GM10266 (cell line): ENCODE data around the gene CCDC40.

Experiments
- DNase-seq: peaks from one replicate; pipeline ENCODE4 v3.0.0; 2012; ENCODE audit errors: extremely low spot score
- TF ChIP-seq, protein P1 (sequence below): IDR thresholded peaks from 2 replicates; pipeline ENCODE4 v1.5.1; 2012; ENCODE audit warnings: mild to moderate bottlenecking, low read depth; ENCODE audit not compliant: control insufficient read depth, insufficient read depth; ENCODE audit errors: missing control alignments

Gene CCDC40

DNA sequence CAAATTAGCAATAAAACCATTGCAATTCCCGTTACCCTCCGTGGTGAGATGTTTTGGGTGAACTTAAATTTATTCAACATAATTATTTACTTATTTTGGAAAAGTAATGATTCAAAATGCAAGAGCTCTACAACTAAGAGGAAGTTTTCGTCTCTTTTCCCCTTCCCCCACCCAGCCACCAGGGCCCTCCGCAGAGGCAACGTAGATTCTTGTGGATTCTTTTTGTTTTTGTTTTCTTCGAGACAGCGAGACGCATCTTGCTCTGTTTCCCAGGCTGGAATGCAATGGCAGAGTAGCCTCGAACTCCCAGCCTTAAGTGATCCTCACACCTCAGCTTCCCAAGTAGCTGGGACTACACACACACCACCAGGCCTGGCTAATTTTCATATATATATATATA lies 19.2 kb downstream of the CCDC40 start:
- no peak for DNase-seq
- TF ChIP-seq, protein P1, sequence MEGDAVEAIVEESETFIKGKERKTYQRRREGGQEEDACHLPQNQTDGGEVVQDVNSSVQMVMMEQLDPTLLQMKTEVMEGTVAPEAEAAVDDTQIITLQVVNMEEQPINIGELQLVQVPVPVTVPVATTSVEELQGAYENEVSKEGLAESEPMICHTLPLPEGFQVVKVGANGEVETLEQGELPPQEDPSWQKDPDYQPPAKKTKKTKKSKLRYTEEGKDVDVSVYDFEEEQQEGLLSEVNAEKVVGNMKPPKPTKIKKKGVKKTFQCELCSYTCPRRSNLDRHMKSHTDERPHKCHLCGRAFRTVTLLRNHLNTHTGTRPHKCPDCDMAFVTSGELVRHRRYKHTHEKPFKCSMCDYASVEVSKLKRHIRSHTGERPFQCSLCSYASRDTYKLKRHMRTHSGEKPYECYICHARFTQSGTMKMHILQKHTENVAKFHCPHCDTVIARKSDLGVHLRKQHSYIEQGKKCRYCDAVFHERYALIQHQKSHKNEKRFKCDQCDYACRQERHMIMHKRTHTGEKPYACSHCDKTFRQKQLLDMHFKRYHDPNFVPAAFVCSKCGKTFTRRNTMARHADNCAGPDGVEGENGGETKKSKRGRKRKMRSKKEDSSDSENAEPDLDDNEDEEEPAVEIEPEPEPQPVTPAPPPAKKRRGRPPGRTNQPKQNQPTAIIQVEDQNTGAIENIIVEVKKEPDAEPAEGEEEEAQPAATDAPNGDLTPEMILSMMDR = no peak

DNA sequence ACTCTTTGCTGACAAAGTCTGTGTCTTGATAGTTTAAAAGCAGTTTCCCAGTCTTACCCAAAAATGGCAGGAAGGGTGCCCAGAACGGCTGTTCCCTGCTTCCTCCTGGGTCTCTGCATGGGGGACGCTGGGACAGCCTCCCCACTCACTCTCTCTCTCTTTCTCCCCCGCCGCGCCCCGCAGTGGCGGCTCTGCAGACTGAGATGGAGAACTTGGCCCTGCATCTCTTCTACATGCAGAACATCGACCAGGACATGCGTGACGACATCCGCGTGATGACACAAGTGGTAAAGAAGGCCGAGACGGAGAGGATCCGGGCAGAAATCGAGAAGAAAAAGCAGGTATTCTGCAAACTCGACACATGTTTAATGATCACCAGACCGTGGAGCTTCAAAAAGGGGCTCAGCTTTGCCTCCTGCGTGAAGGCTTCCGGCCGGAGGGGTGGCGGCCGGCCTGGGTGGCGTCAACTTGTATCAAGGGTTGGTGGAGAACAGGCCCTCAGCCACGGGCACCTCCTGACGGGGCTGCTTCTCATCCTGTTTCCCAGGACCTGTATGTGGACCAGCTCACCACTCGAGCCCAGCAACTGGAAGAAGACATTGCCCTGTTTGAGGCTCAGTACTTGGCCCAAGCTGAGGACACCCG lies 22.0 kb downstream of the CCDC40 start:
- no peak for DNase-seq
- TF ChIP-seq, protein P1 = no peak

DNA sequence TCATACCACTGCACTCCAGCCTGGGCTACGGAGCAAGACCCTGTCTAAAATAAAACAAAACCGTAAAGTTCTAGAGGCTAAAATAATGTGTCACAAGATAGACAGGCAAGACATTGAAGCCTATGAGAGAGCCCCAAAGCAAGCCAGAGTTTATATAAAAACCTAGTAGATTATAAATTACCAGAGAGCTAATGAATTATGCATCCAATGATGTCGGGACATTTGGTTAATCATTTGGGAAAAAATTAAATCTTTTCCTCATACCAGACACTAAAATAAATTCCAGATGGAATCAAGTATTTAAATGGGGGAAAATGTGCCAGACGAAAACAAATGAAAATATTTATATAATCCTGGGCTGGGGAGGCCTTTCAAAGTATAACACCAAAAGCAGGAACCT lies 24.2 kb downstream of the CCDC40 start:
- TF ChIP-seq, protein P1 = no peak
- no peak for DNase-seq

DNA sequence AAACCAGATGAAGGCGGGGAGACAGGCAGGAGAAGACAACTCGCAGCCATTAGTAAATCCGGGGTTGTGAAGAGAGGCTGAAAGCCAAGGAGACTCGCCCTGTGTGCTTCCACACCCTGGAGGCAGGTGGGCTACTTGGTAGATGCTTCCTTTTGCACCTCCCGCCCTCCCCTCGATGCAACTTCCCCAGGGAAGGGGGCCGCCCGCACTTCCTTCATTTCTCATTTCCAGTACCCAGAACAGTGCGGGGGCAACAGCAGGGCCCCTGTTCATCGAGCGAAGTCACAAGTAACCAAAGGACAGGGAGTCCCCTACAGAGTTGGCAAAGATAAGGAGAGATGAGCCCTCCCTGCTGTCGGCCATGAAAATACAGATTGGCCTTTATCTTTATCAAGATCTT lies 25.0 kb downstream of the CCDC40 start:
- TF ChIP-seq, protein P1 = no peak
- no peak for DNase-seq

DNA sequence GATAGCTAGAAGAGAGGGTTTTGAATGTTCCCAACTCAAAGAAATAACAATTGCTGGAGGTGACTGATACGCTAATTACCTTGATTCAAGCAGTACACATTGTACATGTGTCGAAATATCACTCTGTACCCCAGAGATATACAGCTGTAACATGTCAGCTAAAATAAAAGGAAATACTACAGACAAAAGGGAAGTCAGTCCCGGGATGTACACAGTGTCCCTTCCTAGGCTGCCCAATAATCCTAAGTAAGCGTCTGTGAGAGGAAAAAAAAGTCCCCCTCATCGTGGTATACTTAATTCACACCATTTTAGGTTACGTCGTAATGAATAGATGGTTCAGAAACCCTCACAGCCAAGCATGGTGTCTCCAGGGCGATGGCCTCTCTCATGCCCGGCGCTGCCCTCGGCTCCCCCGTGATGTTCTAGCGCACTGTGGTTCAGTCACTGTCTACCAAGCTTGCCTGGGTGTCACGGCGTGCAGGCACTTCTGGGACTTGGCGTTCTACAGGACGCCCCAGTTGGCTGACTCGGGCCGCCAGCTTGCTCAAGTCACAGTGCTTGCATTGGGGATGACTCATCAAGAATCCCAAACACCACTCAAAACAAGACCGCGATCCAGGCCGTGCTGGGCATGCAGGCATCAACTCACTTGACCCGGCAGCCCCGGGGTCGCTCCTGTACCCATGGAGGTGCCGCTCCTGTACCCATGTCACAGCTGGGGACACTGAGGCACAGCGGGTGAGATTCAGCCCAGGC lies 27.6 kb downstream of the CCDC40 start:
- TF ChIP-seq, protein P1 = no peak
- no peak for DNase-seq

DNA sequence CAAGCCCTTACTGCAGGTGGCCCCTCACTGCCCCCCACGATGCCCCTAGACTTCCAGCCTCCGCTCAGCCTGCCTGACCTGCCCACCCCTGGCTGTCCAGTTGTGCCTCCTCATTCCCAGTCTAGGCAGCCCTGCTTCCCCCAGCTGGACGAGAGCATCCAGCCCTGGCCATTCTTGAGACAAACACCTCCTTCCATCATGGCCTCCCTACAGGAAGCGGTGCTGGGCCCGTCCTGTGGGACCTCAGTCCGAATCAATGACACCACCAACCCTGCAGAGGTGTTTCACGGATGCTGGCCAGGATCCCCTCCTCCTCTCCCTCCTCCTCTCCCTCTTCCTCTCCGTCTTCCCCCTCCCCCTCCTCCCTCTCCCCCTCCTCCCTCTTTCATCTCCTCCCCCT lies 28.3 kb downstream of the CCDC40 start:
- DNase-seq = no peak
- TF ChIP-seq, protein P1 = no peak
